Measurements from ENCODE around the gene PTCRA.

DNA sequence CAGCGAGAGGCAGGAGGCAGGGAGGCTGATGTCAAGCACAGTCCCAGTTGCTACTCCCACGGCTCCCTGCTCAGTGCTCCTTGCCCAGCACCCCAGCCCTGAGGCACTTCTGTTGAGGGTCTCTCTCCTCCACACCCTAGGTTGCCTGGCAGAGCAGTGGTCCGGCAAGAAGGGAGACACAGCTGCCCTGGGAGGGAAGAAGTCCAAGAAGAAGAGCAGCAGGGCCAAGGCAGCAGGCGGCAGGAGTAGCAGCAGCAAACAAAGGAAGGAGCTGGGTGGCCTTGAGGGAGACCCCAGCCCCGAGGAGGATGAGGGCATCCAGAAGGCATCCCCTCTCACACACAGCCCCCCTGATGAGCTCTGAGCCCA, 22.6 kb downstream of the PTCRA start:
- TF ChIP-seq POLR2AphosphoS5 (IDR thresholded peaks at IDR 0.05; ENCODE audit: low read depth, low read length) (no peak), CTCF (IDR thresholded peaks at IDR 0.05) (no peak), REST (IDR thresholded peaks at IDR 0.05; ENCODE audit: insufficient read depth in 1 of 2, low read depth in 2 of 2, low read length in 1 of 2) (no peak)
